ENCODE results near the gene THY1. TPM values are rescaled to one million over a fixed set of nuclear protein-coding genes. Genes with fewer than 3 reads are reported as not detected.

THY1 gene
- total RNA-seq (2022; extraction: Qiagen RNA extraction): 11.4 to 19.8 TPM (median 13.2 TPM) in 5 replicates

GRCh38 chr11:119422809-119423508 lies at the start of gene THY1:
THY1 (minus strand) TSS chr11:119423172; CDS start chr11:119420905, 2,267 bp downstream.

GRCh38 chr11:119381181-119381988 lies 41.6 kb downstream of the THY1 start, which contains the start of gene USP2:
USP2 (minus strand) TSS chr11:119381690; CDS start chr11:119373480, 8,210 bp downstream.

Other genes starting within 250 kb of the THY1 start
- 0.15 to 0.30 TPM (median 0.23 TPM) in 4 of 5 replicates, not detected in the other for gene NHERF4, start 237.7 kb downstream of the THY1 start, total RNA-seq (2022; extraction: Qiagen RNA extraction)
- gene CBL, start 216.8 kb downstream of the THY1 start, total RNA-seq (2022; extraction: Qiagen RNA extraction): 5.7 to 10.7 TPM (median 7.9 TPM) in 5 replicates
- 10.6 to 14.2 TPM (median 11.4 TPM) in 5 replicates for gene MCAM, start 106.0 kb downstream of the THY1 start, total RNA-seq (2022; extraction: Qiagen RNA extraction)
- 32.7 to 38.7 TPM (median 34.8 TPM) in 5 replicates for gene RNF26, start 88.6 kb downstream of the THY1 start, total RNA-seq (2022; extraction: Qiagen RNA extraction)
- not detected in 5 replicates for gene C1QTNF5, start 82.3 kb downstream of the THY1 start, total RNA-seq (2022; extraction: Qiagen RNA extraction)
- gene MFRP, start 76.5 kb downstream of the THY1 start, total RNA-seq (2022; extraction: Qiagen RNA extraction): not detected in 5 replicates
- gene USP2, start 41.5 kb downstream of the THY1 start, total RNA-seq (2022; extraction: Qiagen RNA extraction): 0.77 to 1.4 TPM (median 0.96 TPM) in 5 replicates